Measurements from ENCODE around the gene EHMT1.

The EHMT1 gene

GRCh38 chr9:137813651-137814415, 195.0 kb downstream of the EHMT1 start:
- no peak for DNase-seq

GRCh38 chr9:137814436-137814835, 195.6 kb downstream of the EHMT1 start:
- no peak for DNase-seq

- no peak for DNase-seq
Measured at GRCh38 chr9:137814841-137815240, 196.0 kb downstream of the EHMT1 start.

DNA sequence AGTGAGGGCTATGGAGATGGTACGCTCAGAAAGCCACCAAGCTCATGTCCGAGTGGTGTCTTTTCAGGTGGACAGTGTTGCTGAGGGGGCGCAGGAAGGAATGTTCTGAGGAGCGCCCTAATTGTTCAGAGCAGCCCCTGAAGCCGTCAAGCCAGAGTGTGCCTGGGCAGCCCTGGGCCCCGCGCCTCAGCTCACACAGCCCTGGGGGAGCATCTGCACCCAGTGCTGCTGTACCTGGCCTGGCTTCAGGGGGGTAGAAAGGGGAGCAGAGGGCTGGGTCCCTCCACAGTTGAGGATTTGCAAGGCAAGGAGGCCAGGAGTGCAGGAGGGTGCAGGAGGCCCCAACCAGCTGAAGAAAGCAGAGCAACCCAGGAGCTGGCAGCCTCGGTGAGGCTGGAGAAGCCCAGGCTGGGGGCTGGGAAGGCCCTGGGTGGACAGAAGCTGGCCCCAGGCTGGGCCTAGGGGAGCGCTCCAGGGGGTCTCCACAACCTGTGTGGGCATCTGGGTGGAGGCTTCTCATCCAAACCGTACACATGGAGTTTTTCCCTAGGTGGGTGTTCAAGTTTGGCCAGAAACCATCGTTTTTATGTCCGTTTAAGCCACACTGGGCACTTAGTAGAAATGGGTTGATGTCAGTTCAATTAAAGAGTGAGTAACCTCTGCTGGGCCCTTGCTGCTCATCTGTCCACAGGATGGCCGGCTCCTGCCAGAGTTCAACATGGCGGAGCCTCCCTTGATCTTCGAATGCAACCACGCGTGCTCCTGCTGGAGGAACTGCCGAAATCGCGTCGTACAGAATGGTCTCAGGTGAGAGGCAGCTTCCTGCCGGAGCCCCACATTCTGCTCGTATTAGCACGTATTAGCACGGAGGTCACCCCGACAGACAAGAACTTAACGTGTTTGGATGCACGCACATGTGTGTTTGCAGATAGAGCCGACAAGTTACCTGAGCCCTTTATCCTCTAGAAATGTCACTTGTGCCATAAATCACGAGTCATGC, 196.8 kb downstream of the EHMT1 start:
- no peak for DNase-seq

GRCh38 chr9:137816531-137817235, 197.9 kb downstream of the EHMT1 start:
- no peak for DNase-seq

DNA sequence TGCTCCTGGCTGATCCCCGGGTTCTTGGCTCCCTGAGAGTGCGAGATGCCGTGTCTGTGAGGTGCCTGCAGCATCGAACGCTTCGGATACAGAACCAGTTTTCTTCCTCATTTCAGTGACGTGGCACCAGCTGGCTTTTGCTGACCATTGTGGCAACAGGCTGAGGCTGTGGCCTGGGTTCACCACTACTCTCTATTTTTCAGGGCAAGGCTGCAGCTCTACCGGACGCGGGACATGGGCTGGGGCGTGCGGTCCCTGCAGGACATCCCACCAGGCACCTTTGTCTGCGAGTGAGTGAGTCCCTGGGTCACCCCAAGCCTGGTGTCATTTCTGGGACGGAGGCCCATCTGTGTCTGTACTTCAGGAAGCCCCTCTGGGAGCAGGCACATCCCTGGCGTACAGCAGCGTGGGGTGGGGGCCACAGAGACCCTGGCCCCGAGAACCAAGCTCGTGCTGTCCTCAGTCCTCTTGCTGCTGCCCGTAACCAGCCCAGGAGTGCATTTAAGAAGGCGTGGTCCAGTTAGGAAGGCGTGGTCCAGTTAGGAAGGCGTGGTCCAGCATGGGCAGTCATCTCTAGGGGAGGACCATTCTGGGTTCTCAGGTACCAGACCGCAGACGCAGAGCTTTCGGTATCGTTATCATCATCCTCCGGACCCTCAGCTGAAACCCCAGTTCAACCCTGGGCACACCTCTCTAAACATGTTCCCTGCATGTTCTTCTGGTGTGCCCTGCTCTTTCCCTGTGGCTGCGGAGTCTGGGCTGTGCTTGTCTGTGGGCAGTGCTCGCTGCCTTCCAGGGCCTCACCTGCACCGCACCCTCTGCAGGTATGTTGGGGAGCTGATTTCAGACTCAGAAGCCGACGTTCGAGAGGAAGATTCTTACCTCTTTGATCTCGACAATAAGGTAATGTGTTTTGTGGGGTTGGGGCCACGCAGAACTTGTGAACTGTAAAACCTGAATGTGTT, 198.7 kb downstream of the EHMT1 start:
- no peak for DNase-seq

DNA sequence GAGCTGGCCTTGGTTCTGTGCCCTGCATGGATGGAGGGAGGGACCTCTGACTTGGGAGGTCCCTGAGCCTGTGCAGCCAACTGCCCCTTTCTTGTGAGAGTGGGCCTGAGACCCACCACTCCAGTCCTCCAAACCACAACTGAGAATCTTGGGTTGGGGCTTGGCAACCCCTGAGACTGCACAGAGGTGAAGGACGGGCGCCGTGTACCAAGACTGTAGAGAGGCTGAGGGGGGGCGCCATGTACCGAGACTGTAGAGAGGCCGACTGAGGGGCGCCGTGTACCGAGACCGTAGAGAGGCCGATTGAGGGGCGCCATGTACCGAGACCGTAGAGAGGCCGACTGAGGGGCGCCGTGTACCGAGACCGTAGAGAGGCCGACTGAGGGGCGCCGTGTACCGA, 199.5 kb downstream of the EHMT1 start:
- no peak for DNase-seq

DNA sequence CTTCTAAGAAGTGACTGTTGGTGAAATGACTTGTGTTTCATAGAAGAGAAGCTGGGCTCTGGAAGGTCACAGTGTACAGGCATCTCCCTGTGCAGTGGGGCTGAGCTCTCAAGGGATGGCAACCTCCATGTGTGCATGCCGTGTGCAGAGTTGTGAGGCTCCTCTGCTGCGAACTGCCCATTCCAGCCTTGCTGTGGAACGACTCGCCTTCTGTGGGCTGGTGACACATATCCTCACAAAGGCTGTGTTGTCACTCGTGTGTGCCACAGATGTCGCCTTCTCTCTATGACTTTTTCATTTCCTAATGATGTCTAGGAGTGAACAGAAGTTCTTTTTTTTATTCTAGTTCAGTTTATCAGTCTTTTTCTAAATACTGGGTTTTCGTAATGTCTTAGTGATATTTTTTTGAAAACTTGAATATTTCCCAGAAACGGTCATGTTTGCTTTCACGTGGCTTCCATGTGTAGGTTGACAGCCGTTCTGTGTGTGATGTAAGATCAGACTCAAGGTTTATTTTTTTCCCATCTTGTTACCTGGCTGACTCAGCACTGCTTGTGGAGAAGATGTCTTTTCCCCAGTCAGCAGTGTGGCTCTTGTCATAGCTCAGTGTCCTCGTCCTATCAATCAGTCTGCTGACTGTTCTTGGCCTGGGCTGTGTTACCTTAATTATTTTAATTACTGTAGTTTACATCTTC, 201.5 kb downstream of the EHMT1 start:
- DNase-seq = no peak

DNA sequence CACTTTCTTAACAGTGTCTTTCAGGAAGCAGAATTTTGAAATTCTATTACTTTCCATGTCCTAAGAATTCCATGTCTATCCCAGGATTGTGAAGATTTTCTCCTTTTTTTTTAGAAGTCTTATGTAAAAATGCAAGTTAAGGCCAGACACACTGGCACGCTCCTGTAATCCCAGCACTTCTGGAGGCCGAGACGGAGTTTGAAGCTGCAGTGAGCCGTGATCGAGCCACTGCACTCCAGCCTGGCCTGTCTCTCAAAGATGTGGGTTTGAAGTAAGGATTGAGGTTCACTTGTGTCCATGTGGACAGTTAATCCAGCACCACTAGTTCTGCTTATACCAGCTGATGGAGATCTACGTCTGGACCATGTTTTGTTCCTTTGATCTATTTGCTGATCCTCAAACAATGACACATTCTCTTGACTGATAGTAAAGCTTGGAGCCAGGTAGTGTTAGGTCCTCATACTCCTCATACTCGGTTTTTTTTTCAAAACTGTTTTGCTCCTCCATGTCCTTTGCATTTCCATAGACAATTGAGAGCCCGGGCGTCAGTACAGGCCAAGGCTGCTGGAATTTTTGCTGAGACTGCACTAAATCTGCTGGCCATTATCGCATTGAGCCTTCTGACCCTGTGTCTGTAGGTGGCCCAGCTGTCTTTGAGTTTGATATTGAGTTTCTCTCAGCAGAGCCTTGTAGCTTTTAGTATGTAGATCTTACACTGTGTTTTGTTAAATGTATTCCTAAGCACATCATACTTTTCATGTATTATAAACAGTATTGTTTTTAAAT, 205.4 kb downstream of the EHMT1 start:
- DNase-seq = no peak

DNA sequence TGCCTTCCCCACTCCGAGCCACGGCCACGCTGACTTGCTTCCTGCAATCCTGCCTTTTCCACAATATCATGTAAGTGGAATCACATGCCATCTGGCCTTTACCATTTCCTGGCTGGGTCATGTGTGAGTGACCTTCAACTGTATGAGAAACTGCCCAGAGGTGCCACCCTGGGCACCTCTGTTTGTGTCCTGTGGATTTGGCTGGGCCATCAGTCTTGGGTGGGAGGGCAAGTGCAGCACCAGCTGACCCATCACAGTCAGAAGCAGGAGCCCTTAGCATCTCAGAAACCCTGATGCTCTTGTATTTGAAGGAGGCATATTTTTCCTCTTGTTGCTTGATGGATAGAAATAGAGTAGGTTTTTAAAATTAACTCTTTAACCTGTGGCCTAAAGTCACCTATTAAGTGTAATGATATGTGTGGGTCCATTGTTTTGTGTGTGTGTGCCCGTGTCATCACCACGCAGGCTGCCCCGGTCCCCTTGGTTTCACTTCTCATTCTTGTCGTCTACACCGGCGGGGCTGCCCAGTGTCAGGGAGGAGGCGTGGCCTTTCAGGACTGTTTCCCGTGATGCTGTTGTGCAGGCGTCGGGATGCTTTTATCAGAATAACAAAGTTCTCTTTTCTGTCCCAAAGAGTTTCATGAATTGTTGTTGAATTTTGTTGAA, 206.7 kb downstream of the EHMT1 start:
- DNase-seq = no peak

GRCh38 chr9:137827908-137828526, 209.2 kb downstream of the EHMT1 start:
- DNase-seq = no peak

DNA sequence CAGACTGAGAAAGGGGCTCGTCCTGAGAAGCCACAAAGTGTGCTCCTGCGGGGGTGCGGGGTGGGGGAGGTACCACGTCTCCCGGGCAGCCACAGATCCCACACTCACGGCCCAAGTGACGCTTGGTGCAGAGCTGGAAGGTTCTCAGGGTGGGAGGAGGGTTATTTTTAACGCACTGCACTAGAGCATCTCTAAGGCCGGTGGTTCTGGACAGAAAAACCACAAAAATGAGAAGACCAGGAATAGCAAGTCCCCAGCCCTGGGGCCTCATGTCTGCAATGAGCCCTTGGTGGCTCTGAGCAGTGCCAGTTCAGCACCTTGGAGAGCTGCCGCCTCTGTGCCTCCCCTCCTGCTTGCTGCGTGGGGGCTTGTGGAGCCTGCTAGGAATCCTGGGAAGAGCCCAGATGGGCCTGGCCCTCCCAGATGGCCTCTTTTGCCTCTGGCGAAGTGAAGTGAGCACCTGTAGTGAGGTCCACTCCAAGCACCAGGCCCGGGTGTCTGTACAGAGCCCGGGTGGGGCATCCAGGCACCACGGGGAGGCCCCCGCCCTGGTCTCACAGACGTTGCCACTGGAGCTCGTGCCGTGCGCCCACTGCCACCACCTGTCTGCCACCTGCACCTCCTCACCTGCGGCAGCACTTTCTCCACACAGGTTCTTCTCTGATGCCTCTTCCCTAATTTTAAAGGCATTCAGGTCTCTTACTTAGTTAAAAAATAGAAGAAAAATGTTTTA, 209.9 kb downstream of the EHMT1 start:
- no peak for DNase-seq

GRCh38 chr9:137829260-137829996, 210.6 kb downstream of the EHMT1 start:
- DNase-seq = no peak

DNA sequence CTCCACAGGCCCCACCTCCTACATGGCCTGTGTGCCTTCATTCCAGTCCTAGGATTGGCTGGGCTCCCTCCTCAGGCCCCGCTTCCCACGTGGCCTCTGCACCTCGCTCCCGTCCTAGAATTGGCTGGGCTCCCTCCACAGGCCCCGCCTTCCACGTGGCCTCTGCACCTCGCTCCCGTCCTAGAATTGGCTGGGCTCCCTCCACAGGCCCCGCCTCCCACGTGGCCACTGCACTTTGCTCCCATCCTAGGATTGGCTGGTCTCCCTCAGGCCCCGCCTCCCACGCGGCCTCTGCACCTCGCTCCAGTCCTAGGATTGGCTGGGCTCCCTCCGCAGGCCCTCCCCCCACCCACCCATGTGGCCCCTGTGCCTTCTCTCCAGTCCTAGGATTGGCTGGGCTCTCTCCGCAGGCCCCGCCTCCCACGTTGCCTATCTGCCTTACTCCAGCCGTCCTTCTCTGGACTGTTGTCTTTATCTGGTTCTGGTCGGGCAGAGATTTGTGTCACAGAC, 213.4 kb downstream of the EHMT1 start:
- DNase-seq = no peak

DNA sequence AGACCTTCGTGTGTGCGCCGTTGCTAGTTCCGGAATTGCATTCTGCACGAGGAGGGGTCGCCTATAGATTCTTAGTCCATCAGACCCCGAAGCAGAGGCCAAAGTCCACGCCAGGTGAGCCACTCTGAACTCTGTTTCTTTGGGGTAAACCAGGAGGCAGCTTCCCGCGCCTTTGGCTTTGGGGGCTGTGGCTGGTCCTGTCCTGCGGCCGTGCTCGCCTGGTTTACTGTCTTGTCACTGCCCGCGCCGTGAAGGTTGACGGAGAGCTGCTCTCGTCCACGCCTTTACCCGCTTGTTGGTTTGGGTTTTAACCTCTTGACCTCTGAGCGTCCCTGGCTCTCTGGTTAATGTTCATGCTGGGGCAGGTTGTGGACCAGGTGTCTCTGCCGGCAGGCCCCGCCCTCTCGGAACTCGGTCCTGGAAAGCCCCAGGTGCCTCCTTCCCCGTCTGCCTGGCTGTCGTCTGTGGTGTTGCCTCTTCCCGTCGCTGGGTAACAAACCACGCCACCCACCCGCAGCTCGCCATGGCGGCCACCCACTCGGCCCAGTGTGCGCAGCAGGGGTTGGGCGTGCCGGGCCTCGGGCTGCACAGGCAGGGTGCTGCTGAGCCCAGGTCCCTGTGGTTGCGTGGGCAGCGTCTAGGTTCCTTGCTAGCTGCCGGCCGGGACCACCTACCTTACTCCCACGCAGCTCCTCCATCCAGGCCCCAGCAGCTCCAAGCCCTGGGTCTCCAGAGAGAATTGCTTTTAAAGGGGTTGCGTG, 214.2 kb downstream of the EHMT1 start:
- DNase-seq = no peak

GRCh38 chr9:137833721-137834613, 215.2 kb downstream of the EHMT1 start:
- no peak for DNase-seq

Measured in activated naive CD4-positive, alpha-beta T cell (primary cell).